BLaER1 treated with 17β-estradiol and CSF1 and Interleukin-3, amounts not matched to agents 10 nM and 100 nM (cell line): ENCODE results near the gene ACOX1.

Experiments
- H3K27ac ChIP-seq, 11 experiments: shearing (Covaris generic); formaldehyde crosslinking; 2 replicates each; pipeline ENCODE4 v1.8.1; 2022
- H3K27me3 ChIP-seq, 11 experiments: shearing (Covaris generic); formaldehyde crosslinking; 2 replicates each; pipeline ENCODE4 v1.8.1; 2022
- H3K36me3 ChIP-seq, 11 experiments: shearing (Covaris generic); formaldehyde crosslinking; 2 replicates each; pipeline ENCODE4 v1.8.1; 2022
- H3K4me1 ChIP-seq, 10 experiments: shearing (Covaris generic); formaldehyde crosslinking; 2 replicates each; pipeline ENCODE4 v1.8.1; 2022
- H3K4me2 ChIP-seq, 11 experiments: shearing (Covaris generic); formaldehyde crosslinking; 2 replicates each; pipeline ENCODE4 v1.8.1; 2022
- H3K4me3 ChIP-seq, 10 experiments: shearing (Covaris generic); formaldehyde crosslinking; 2 replicates each; pipeline ENCODE4 v1.8.1; 2022
- H3K9ac ChIP-seq, 11 experiments: shearing (Covaris generic); formaldehyde crosslinking; 2 replicates each; pipeline ENCODE4 v1.8.1; 2022
- H3K9me3 ChIP-seq, 11 experiments: shearing (Covaris generic); formaldehyde crosslinking; replicated peaks in 1 of 11; 2 replicates each; pipeline ENCODE4 v1.8.1; 2022
- H4K20me1 ChIP-seq, 11 experiments: shearing (Covaris generic); formaldehyde crosslinking; 2 replicates each; pipeline ENCODE4 v1.8.1; 2022
- Cebpa-rat ChIP-seq, 11 experiments: shearing (Covaris generic); IDR thresholded peaks; 2 replicates each; pipeline ENCODE4 v1.8.1; 2022

Gene ACOX1

GRCh38 chr17:75995385-75995925, 16.5 kb upstream of the ACOX1 start:
- no peaks in the 10 kb centered on the region for H4K20me1 ChIP-seq
- H3K4me2 ChIP-seq: peak overlapping the region in 5 of 11 experiments; percentile 88 to 97 (median 93); a peak in 5 of 22 replicates
- H3K36me3 ChIP-seq: peaks cover 32 to 69% (median 48%) of the 10 kb centered on the region in 11 experiments
- H3K4me1 ChIP-seq: peaks cover 27 to 53% (median 40%) of the 10 kb centered on the region in 10 experiments
- no peak for TF ChIP-seq Cebpa-rat (IDR thresholded peaks at IDR 0.05)
- H3K9me3 ChIP-seq: no peaks in the 10 kb centered on the region
- H3K9ac ChIP-seq: 0 out of 22 replicates have a peak overlapping the region, but pooled peaks of 1 of the 11 experiments have one; percentile 22
- no peak overlapping the region; a peak in 1 of 22 replicates for H3K27ac ChIP-seq
- H3K27me3 ChIP-seq: no peaks in the 10 kb centered on the region
- no peak overlapping the region for H3K4me3 ChIP-seq

- Histone ChIP-seq H3K9me3 (no peaks in the 10 kb centered on the region), H3K4me1 (peaks cover 22 to 48% (median 38%) of the 10 kb centered on the region in 10 experiments), H3K4me3 (no peak overlapping the region), H4K20me1 (no peaks in the 10 kb centered on the region), H3K27me3 (no peaks in the 10 kb centered on the region), H3K4me2 (no peak overlapping the region), H3K36me3 (peaks cover 28 to 69% (median 51%) of the 10 kb centered on the region in 11 experiments), H3K9ac (no peak overlapping the region), H3K27ac (no peak overlapping the region)
- no peak for TF ChIP-seq Cebpa-rat (IDR thresholded peaks at IDR 0.05)
Measured at GRCh38 chr17:75994802-75995370, 15.9 kb upstream of the ACOX1 start.

- peaks cover 5 to 23% (median 15%) of the 10 kb centered on the region in 10 experiments for H3K4me1 ChIP-seq
- no peaks in the 10 kb centered on the region for H3K27me3 ChIP-seq
- H3K36me3 ChIP-seq: peaks cover 29 to 78% (median 60%) of the 10 kb centered on the region in 11 experiments
- no peak overlapping the region for H3K27ac ChIP-seq
- no peaks in the 10 kb centered on the region for H3K9me3 ChIP-seq
- H3K4me2 ChIP-seq: peak overlapping the region in 1 of 11 experiments; percentile 35; a peak in 1 of 22 replicates
- H3K9ac ChIP-seq: no peak overlapping the region
- H4K20me1 ChIP-seq: no peaks in the 10 kb centered on the region
- no peak overlapping the region for H3K4me3 ChIP-seq
- TF ChIP-seq Cebpa-rat (IDR thresholded peaks at IDR 0.05): no peak
Measured at GRCh38 chr17:75991396-75991795, 12.4 kb upstream of the ACOX1 start.

GRCh38 chr17:75987041-75987440, 8.1 kb upstream of the ACOX1 start:
- no peak overlapping the region for H3K27ac ChIP-seq
- H3K27me3 ChIP-seq: no peaks in the 10 kb centered on the region
- no peak overlapping the region for H3K4me2 ChIP-seq
- peaks cover 13 to 52% (median 31%) of the 10 kb centered on the region in 11 experiments for H3K36me3 ChIP-seq
- H4K20me1 ChIP-seq: no peaks in the 10 kb centered on the region
- H3K4me3 ChIP-seq: no peak overlapping the region
- TF ChIP-seq Cebpa-rat (IDR thresholded peaks at IDR 0.05): no peak
- H3K4me1 ChIP-seq: peaks cover 0 to 26% (median 11%) of the 10 kb centered on the region in 10 experiments; a peak in 11 of 20 replicates
- H3K9me3 ChIP-seq: no peaks in the 10 kb centered on the region
- H3K9ac ChIP-seq: 0 out of 22 replicates have a peak overlapping the region, but pooled peaks of 1 of the 11 experiments have one; percentile 27

GRCh38 chr17:75985986-75986385, 7.0 kb upstream of the ACOX1 start:
- no peaks in the 10 kb centered on the region for H4K20me1 ChIP-seq
- peaks cover 4 to 41% (median 22%) of the 10 kb centered on the region in 11 experiments; a peak in 18 of 22 replicates for H3K36me3 ChIP-seq
- TF ChIP-seq Cebpa-rat (IDR thresholded peaks at IDR 0.05): no peak
- H3K27ac ChIP-seq: no peak overlapping the region
- H3K4me3 ChIP-seq: no peak overlapping the region
- peaks cover 0 to 30% (median 7%) of the 10 kb centered on the region in 10 experiments; a peak in 15 of 20 replicates for H3K4me1 ChIP-seq
- no peak overlapping the region for H3K9ac ChIP-seq
- no peaks in the 10 kb centered on the region for H3K9me3 ChIP-seq
- H3K4me2 ChIP-seq: no peak overlapping the region
- no peaks in the 10 kb centered on the region for H3K27me3 ChIP-seq

- H3K9me3 ChIP-seq: no peaks in the 10 kb centered on the region
- no peak overlapping the region for H3K9ac ChIP-seq
- peaks cover 11 to 41% (median 18%) of the 10 kb centered on the region in 10 experiments for H3K4me1 ChIP-seq
- H3K27me3 ChIP-seq: no peaks in the 10 kb centered on the region
- TF ChIP-seq Cebpa-rat (IDR thresholded peaks at IDR 0.05): no peak
- peaks cover 0 to 23% (median 16%) of the 10 kb centered on the region in 11 experiments; a peak in 17 of 22 replicates for H3K36me3 ChIP-seq
- peak overlapping the region in 1 of 11 experiments; percentile 28; a peak in 3 of 22 replicates for H3K4me2 ChIP-seq
- H3K27ac ChIP-seq: no peak overlapping the region
- no peak overlapping the region for H3K4me3 ChIP-seq
- no peaks in the 10 kb centered on the region; a peak in 1 of 22 replicates for H4K20me1 ChIP-seq
Measured at GRCh38 chr17:75983501-75984181, 4.7 kb upstream of the ACOX1 start.

- TF ChIP-seq Cebpa-rat (IDR thresholded peaks at IDR 0.05): no peak
- Histone ChIP-seq H3K4me1 (peaks cover 34 to 64% (median 41%) of the 10 kb centered on the region in 10 experiments), H3K4me3 (no peak overlapping the region), H3K9me3 (no peaks in the 10 kb centered on the region), H4K20me1 (no peaks in the 10 kb centered on the region; a peak in 1 of 22 replicates), H3K36me3 (peaks cover 0 to 18% (median 6%) of the 10 kb centered on the region in 11 experiments; a peak in 9 of 22 replicates), H3K27me3 (no peaks in the 10 kb centered on the region), H3K9ac (peak overlapping the region in 6 of 11 experiments; percentile 92 to 97 (median 96); a peak in 7 of 22 replicates), H3K27ac (peak overlapping the region in 6 of 11 experiments; percentile 94 to 99 (median 98); a peak in 6 of 22 replicates), H3K4me2 (peak overlapping the region; percentile 74 to 97 (median 90))
Measured at GRCh38 chr17:75981019-75981615, 2.2 kb upstream of the ACOX1 start.

- peak overlapping the region; percentile 94 to 99 (median 98) for H3K27ac ChIP-seq
- H4K20me1 ChIP-seq: no peaks in the 10 kb centered on the region; a peak in 1 of 22 replicates
- no peaks in the 10 kb centered on the region for H3K9me3 ChIP-seq
- H3K9ac ChIP-seq: peak overlapping the region; percentile 89 to 98 (median 96)
- peaks cover 0 to 15% (median 6%) of the 10 kb centered on the region in 11 experiments; a peak in 8 of 22 replicates for H3K36me3 ChIP-seq
- peak overlapping the region; percentile 76 to 97 (median 86) for H3K4me3 ChIP-seq
- no peak for TF ChIP-seq Cebpa-rat (IDR thresholded peaks at IDR 0.05)
- H3K27me3 ChIP-seq: no peaks in the 10 kb centered on the region
- peak overlapping the region; percentile 74 to 97 (median 90) for H3K4me2 ChIP-seq
- peaks cover 38 to 71% (median 47%) of the 10 kb centered on the region in 10 experiments for H3K4me1 ChIP-seq
Measured at GRCh38 chr17:75980188-75981018, 1.4 kb upstream of the ACOX1 start.
